Activated CD8-positive, alpha-beta T cell treated with anti-CD3 and anti-CD28 coated beads for 36 hours (primary cell): ENCODE measurements around the gene MOCS1. TPM values are rescaled to one million over a fixed set of nuclear protein-coding genes. Genes with fewer than 3 reads are reported as not detected.

ENCODE experiments used
- ATAC-seq: fragments of 200-7000 bp; cut with Tn5 transposase; one replicate; pipeline ENCODE4 v1.10.0; 2021; ENCODE audit warnings: mild to moderate bottlenecking, moderate library complexity
- CTCF ChIA-PET: fragments of 350-600 bp; sonication (Branson Sonifier 250); formaldehyde crosslinking; loops from one replicate; lab custom pipeline; 2021; ENCODE audit warnings: antibody characterized with exemption; lab: Charles Lee
- POLR2A ChIA-PET: fragments of 350-600 bp; sonication (Branson Sonifier 250); formaldehyde crosslinking; loops from one replicate; lab custom pipeline; 2021; ENCODE audit warnings: antibody characterized with exemption; lab: Charles Lee
- DNase-seq: peaks from one replicate; pipeline ENCODE4 v3.0.0-alpha.2; 2020
- H3K27ac Mint-ChIP-seq: one replicate; pipeline ENCODE4 v1.8.0; 2021; ENCODE audit warnings: mild to moderate bottlenecking, mixed read lengths
- H3K27me3 Mint-ChIP-seq: one replicate; pipeline ENCODE4 v1.8.0; 2021; ENCODE audit warnings: mixed read lengths
- H3K36me3 Mint-ChIP-seq: one replicate; pipeline ENCODE4 v1.8.0; 2021; ENCODE audit warnings: low read depth, mixed read lengths
- H3K4me1 Mint-ChIP-seq: one replicate; pipeline ENCODE4 v1.8.0; 2021; ENCODE audit warnings: low read depth, mixed read lengths
- H3K4me3 Mint-ChIP-seq: one replicate; pipeline ENCODE4 v1.8.0; 2021; ENCODE audit warnings: mild to moderate bottlenecking, moderate library complexity, mixed read lengths
- H3K9me3 Mint-ChIP-seq: one replicate; pipeline ENCODE4 v1.8.0; 2021; ENCODE audit warnings: mixed read lengths
- intact Hi-C: fragments of 100-400 bp; cut with micrococcal nuclease; formaldehyde crosslinking; loops from one replicate; pipeline ENCODE4 v1.10.0; 2022
- total RNA-seq, 2 experiments: library from RNA; stranded (reverse); gene quantifications; one replicate each; pipeline ENCODE4 v1.2.3, GENCODE V29; 2021
- TF ChIP-seq, protein P1 (sequence below): fragments of 200-600 bp; IDR thresholded peaks from one replicate; pipeline ENCODE4 v1.8.0; 2022; ENCODE audit warnings: antibody characterized with exemption, mild to moderate bottlenecking

The MOCS1 gene
- total RNA-seq, 2 experiments from 2014 or later = 1.5 to 1.8 TPM

DNA sequence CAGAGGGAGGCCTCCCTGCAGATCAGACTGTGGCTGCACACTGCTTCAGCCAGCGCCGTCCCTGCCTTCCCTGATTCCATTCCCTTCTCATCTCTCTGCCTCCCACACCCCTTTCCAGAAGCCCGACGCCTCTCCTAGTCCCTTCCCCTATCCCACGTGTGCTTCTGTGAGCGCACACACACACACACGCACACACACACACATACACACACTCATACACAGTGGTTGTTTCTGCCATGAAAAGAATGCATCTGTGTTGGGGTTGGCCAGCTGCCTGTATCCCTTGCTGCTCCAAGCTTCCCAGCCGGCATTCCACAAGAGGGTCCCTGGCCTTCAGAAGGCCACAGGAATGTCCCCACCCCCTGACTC, 51.7 kb downstream of the MOCS1 start:
- Mint-ChIP-seq H3K27ac (no peak overlapping the region), H3K9me3 (no peaks in the 10 kb centered on the region), H3K36me3 (no peaks in the 10 kb centered on the region), H3K4me3 (no peak overlapping the region), H3K27me3 (no peaks in the 10 kb centered on the region), H3K4me1 (no peaks in the 10 kb centered on the region)
- TF ChIP-seq, protein P1, sequence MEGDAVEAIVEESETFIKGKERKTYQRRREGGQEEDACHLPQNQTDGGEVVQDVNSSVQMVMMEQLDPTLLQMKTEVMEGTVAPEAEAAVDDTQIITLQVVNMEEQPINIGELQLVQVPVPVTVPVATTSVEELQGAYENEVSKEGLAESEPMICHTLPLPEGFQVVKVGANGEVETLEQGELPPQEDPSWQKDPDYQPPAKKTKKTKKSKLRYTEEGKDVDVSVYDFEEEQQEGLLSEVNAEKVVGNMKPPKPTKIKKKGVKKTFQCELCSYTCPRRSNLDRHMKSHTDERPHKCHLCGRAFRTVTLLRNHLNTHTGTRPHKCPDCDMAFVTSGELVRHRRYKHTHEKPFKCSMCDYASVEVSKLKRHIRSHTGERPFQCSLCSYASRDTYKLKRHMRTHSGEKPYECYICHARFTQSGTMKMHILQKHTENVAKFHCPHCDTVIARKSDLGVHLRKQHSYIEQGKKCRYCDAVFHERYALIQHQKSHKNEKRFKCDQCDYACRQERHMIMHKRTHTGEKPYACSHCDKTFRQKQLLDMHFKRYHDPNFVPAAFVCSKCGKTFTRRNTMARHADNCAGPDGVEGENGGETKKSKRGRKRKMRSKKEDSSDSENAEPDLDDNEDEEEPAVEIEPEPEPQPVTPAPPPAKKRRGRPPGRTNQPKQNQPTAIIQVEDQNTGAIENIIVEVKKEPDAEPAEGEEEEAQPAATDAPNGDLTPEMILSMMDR = no peak
- ATAC-seq (no peak), DNase-seq (no peak)
- CTCF ChIA-PET = interaction anchor here (0.7 kb wide), 1 partner anchor 621 kb away, joined by 3 read pairs; no protein-coding TSS in a partner anchor
- POLR2A ChIA-PET = no interaction called here
- intact Hi-C loops = no loop called here

DNA sequence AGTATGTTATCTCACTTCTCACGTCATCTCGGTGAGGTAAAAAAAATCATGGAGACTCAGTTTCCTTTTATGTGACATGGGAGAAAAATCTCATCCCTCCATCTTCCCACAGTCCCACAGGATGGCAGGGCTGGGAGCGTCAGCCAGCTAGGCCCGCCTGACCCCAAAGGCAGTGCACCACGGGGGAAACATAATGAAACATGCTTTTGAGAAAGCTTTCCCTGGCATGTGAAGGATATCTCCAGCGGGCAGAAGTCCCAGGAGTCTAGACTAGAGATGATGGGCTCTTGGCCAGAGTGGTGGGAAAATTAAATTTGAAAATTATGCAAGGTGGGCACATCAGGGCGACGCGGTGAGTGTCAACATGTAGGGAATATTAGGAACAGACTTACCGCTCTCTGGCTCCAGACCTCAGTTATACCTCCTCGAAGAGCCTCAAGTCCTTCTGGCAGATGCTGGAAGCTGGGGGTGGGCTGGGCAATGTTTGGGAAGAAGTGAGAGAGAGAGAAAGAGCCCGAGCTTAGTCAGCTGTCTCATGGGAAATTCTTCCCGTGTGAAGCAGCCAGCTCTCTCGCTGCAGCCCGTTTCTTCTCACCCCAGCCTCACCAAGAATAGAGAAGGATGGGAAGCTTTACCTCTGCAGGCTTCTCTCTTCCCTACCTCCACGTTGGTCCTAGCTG, 52.3 kb downstream of the MOCS1 start:
- ChIA-PET POLR2A (no interaction called here), CTCF (no interaction called here)
- Mint-ChIP-seq H3K4me3 (no peak overlapping the region), H3K9me3 (no peaks in the 10 kb centered on the region), H3K27ac (no peak overlapping the region), H3K36me3 (no peaks in the 10 kb centered on the region), H3K4me1 (no peaks in the 10 kb centered on the region), H3K27me3 (no peaks in the 10 kb centered on the region)
- ATAC-seq (no peak), DNase-seq (no peak)
- TF ChIP-seq, protein P1 = no peak
- intact Hi-C loops = no loop called here

DNA sequence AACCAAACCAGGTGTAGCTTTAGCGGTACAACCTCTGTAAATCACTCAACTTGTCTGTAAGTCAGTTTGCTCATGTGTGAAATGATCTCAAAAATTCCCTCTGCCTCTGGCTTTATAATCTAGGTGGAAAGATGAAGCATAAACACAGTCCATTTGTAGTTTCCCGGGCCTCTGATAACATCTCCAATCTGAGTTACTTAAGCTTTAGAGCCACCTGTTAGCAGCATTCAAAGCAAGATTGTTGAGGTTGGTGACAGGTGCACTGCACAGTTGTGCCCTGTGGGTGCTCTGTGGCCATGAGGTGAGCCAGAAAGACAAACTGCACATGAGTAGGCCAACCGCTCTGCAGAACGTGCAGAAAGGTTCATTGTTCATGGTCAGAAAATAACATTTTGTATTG, 53.7 kb downstream of the MOCS1 start:
- CTCF ChIA-PET = interaction anchor here (0.8 to 1.6 kb wide), 2 partner anchors 8 to 15 kb away, joined by 3 to 9 read pairs; no protein-coding TSS in a partner anchor
- no peak overlapping the region for H3K4me3 Mint-ChIP-seq
- ATAC-seq (no peak), DNase-seq (no peak)
- intact Hi-C loops = no loop called here
- H3K27me3 Mint-ChIP-seq = no peaks in the 10 kb centered on the region
- TF ChIP-seq, protein P1 = no peak
- H3K9me3 Mint-ChIP-seq = no peaks in the 10 kb centered on the region
- no peaks in the 10 kb centered on the region for H3K4me1 Mint-ChIP-seq
- POLR2A ChIA-PET = interaction anchor here (0.5 kb wide), 1 partner anchor 381 kb away, joined by 5 read pairs; no protein-coding TSS in a partner anchor
- H3K36me3 Mint-ChIP-seq = no peaks in the 10 kb centered on the region
- H3K27ac Mint-ChIP-seq = no peak overlapping the region

DNA sequence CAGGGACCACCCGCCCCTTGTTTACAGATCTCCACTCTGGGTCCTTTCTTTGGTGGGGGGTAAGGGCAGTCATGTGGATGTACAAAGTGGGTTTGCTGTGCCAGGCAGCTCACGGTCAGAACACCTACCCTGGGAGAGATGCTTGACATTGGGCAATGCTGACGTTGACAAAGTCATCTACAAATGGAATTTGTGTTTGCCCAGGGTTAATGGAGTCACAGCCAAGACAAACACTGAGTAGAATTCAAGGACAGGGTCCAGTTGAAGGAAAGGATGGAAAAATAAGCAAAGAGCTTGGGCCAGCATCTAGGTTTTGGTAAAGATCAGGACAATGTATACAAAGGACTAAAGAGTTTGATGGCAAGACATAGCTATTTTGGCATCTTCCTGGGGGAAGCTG, 54.7 kb downstream of the MOCS1 start:
- ChIA-PET POLR2A (no interaction called here), CTCF (interaction anchor here (1.6 kb wide), 1 partner anchor 14 kb away, joined by 9 read pairs; no protein-coding TSS in a partner anchor)
- TF ChIP-seq, protein P1 = no peak
- DNase-seq = no peak
- no peak for ATAC-seq
- H3K4me1 Mint-ChIP-seq = no peaks in the 10 kb centered on the region
- H3K27me3 Mint-ChIP-seq = peaks cover 1% of the 10 kb centered on the region
- no peak overlapping the region for H3K27ac Mint-ChIP-seq
- H3K36me3 Mint-ChIP-seq = no peaks in the 10 kb centered on the region
- H3K4me3 Mint-ChIP-seq = no peak overlapping the region
- no peaks in the 10 kb centered on the region for H3K9me3 Mint-ChIP-seq
- intact Hi-C loops = no loop called here

DNA sequence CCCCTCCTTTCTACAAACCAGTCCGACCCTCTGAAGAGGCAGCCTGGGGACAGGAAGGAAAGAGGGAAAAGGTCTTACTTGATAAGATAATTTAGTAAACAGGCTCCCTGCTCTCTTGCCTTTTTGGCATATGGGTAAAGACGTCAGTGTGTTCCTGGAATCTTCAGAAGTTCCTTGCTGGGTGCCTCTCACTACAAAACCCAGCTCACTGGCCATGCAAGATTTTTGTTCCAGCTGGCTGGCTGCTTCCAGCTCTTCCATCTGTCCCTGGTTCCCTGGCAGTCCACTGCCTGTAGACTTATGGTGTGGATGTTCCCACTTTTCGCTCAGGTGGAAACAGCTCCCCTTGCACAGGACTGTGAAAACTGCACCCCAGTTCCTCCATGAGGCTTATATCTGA, 57.4 kb downstream of the MOCS1 start:
- no peaks in the 10 kb centered on the region for H3K4me1 Mint-ChIP-seq

More for the DNA sequence above, 57.4 kb downstream of the MOCS1 start:
- DNase-seq (no peak), ATAC-seq (no peak)
- H3K4me3 Mint-ChIP-seq = no peak overlapping the region
- TF ChIP-seq, protein P1 = no peak
- H3K27ac Mint-ChIP-seq = no peak overlapping the region
- peaks cover 1% of the 10 kb centered on the region for H3K27me3 Mint-ChIP-seq
- no peaks in the 10 kb centered on the region for H3K9me3 Mint-ChIP-seq
- intact Hi-C loops = no loop called here
- CTCF ChIA-PET = interaction anchor here (4.9 kb wide), 1 partner anchor 11 kb away, joined by 25 read pairs; no protein-coding TSS in a partner anchor
- POLR2A ChIA-PET = no interaction called here
- no peaks in the 10 kb centered on the region for H3K36me3 Mint-ChIP-seq
